HG03039 (cell line): Measurements from ENCODE around the gene C3.
A peak's percentile ranks its signal among the peaks of the same experiment; 100 is the strongest.

ENCODE experiments used
- ATAC-seq: cut with Tn5 transposase; IDR thresholded peaks from one replicate; pipeline ENCODE4 v1.9.1; 2021; ENCODE audit warnings: mild to moderate bottlenecking, moderate library complexity; ENCODE audit not compliant: unreplicated experiment

C3 gene

DNA sequence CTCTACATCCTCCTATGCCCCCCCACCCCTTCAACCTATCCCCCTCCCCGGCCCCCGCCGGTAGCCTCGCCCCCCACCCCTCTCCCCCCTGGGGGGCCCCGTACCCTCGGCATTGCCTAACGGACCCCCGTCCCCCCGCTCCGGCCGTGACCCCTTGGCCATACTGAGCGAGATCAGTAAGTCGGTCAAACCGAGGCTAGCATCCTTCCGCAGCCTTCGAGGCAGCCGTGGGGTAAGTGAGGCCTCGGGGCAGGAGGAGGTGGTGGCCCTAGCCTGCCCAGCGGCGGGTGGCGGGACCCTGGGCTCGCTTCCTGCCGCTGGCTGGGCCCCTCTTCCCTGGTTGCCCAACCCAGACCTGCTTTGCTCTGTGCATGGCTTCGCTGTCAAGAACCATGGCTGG, 25.5 kb upstream of the C3 start:
- no peak for ATAC-seq

GRCh38 chr19:6744381-6745301, 24.2 kb upstream of the C3 start:
- no peak for ATAC-seq

GRCh38 chr19:6743714-6744380, 23.4 kb upstream of the C3 start:
- ATAC-seq: no peak

DNA sequence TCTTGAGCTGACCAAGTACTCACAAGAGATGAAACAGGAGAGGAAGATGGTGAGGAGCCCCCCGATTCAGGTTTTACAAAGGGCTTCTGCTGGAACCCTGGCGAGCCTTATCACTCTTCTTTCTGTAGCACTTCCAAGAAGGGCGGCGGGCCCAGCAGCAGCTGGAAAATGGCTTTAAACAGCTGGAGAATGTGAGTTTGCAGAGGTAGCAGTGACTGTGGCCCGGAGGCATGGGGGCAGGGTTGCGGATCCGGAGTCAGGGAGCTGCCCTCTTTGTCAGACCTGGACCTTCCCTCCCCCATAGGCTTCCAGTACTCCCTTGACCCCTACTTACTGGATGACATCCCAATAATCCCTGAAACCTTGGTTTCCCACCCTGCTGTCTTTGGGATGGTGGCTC, 22.6 kb upstream of the C3 start:
- ATAC-seq: no peak

- ATAC-seq: no peak
Observed at GRCh38 chr19:6740589-6741343, 20.3 kb upstream of the C3 start.

GRCh38 chr19:6739883-6740588, 19.6 kb upstream of the C3 start:
- ATAC-seq: no peak

DNA sequence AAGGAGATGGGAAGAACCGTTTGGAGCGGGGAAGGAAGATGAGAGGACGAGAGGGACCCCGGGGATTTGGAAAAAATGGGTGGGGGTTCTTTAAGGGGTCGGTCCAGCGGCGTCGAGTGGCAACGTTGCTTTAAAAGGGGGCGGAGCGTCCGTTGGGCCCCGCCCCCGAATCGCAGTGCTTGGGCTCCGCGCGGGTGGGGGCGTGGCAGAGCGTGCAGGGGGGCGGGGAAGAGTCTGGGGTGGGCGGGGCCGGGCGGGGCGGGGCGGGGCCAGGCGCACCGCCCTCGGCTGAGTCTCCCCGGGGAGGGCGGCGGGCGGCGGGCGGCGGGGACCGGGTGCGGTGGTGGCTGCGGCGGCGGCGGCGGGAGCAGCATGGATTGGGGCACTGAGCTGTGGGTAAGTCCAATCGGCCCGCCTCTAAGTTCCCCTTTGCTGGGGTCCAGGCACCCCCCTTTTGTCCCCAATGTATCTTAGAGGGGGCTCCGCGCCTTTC, 19.0 kb upstream of the C3 start, which contains the start of gene TRIP10:
TRIP10 (plus strand) TSS at position 291 of the 493 bp plus-strand sequence; CDS start at position 373, 82 bp downstream.
- ATAC-seq: no peak

GRCh38 chr19:6738787-6739389, 18.4 kb upstream of the C3 start:
- no peak for ATAC-seq

DNA sequence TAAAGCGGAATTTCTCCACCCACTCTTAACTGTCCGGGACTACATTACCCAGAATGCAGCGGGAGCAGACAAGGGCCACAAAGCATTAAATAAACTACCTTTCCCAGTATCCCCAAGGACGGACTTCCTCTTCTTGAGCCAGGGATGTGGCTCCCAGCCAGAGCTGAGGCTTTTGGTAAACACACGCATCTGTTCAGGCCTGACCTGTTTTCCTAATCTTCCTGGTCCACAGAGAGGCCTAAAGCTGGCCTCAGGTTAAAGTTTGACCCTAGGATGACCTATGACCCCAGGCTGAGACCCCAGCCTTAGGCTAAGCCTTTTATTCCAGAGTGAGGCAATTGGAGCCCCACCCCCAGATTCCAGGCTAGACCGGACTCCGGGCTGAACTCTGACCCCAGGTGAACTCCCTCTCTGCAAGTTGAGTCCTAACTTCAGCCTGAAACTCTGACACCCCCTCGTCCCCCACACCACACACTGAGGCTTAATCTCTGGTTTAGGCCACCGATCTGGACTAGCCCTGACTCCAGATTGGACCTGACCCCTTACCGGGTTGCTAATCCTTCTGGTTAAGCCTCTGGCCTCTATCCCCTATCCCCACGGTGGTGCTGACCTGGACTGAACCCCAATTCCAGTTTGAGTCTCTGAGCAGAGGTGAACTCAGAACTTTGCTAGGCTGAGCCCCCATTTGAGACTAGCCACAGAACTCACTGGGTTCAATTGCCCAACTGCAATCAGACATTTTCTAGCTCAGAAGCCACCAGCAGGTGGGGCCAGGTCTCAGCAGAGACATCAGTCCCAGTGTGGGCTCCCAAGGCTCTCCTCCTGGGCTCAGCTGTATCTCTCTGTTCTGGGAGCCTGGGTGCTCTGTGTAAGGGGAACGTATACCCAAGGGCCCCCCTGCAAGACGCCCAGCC, 17.7 kb upstream of the C3 start:
- no peak for ATAC-seq

DNA sequence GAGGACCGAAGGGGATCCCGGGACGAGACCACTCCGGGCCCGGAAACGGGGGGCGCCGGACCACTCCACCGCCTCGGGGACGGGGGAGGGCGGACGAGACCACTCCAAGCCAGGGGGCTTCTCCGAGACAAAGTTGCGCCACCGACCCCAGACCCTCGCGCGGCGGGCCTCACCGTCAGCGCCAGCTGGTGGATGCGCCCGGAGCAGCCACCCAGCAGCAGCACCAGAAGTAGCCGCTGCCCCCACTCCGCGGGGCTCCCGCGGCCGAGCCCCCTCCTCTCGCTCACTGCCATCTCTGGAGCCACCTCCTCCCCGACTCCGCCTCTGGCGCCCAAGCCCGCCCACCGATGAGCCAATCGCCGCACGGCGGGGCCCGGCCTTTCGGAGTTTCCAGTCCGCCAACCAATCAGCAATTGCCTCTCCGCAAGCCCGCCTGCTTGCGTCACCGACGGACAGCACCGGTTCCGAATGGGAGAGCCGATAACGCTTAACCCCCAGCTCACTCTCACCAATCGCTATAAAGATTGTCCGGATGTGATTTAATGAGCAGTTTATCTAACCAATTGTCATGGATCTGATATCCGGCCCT, 16.9 kb upstream of the C3 start, which contains the start of gene GPR108:
GPR108 (minus strand) TSS at position 297 of the 589 bp plus-strand sequence; CDS start at position 293, 4 bp downstream.
- ATAC-seq: peak; percentile 60

GRCh38 chr19:6736917-6737283, 16.4 kb upstream of the C3 start:
- ATAC-seq: no peak

- no peak for ATAC-seq
Observed at GRCh38 chr19:6736169-6736916, 15.9 kb upstream of the C3 start.

DNA sequence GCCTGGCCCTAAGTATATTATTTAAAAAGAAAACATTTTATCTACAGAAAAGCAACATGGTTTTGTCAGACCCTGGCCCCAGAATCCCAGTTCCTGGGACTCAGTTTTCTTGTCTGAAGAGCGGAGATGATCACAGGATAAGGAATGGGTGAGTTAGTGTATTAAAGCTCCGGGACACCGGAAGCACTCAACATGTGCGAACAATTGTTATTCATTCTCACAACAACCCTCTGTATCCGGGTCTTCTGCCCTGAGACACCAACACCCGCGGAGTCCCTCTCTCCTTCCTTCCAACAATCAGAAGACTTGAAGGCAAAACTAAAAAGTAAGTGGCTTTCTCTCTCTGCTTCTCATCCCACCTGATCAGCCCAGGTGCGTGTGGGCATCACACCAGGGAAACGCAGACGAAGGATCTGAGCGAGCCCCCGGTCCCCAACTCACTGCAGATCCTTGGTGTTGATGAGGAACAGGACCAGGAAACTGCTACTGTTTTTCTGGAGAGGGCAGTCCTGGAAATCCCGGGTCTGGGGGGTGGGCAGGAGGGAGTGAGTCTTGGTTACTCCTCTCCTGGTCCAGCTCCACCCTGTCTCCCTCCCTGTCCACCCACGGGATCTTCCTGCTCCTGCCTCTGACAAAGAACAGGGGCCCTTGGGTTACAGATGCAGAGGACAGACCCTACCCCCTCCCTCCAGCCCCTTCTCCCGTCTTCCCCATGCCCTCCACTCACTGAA, 14.9 kb upstream of the C3 start:
- no peak for ATAC-seq

DNA sequence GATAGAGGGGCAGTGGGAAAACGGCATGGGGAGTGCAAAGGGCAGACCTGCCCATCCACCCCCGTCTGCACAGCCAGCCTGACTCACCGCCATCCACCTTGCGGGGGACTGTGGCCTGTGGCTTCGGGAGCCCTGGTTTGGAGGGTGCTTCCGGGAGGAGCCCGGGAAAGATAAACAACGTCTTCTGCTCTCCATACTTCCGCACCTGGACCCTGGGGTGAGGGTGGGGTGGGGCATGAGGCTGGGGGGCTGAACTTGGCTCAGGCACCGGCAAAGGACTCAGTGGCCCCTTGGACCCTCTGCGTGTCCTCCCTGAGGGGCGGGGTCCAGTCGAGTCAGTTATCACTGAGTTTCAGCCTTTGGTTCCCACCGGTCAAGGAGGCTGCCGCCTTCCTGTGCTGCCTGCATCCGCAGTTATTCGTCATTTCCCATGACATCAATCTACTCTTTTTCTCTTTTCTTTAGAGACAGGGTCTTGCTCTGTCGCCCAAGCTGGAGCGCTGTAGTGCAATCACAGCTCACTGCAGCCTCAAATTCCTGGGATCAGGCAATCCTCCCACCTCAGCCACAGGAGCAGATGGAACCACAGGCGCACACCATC, 13.7 kb upstream of the C3 start:
- ATAC-seq: no peak

- ATAC-seq: no peak
Observed at GRCh38 chr19:6733338-6734095, 13.1 kb upstream of the C3 start.

GRCh38 chr19:6732803-6733337, 12.4 kb upstream of the C3 start:
- ATAC-seq: no peak
